HG03159 (cell line): ENCODE data around the gene TMSB15C.

Experiments
- ATAC-seq: cut with Tn5 transposase; IDR thresholded peaks from one replicate; pipeline ENCODE4 v1.9.1; 2021; ENCODE audit warnings: mild to moderate bottlenecking, moderate library complexity; ENCODE audit not compliant: unreplicated experiment

The TMSB15C gene

GRCh38 chrX:104047171-104047570 lies 28.9 kb downstream of the TMSB15C start:
- no peak for ATAC-seq

DNA sequence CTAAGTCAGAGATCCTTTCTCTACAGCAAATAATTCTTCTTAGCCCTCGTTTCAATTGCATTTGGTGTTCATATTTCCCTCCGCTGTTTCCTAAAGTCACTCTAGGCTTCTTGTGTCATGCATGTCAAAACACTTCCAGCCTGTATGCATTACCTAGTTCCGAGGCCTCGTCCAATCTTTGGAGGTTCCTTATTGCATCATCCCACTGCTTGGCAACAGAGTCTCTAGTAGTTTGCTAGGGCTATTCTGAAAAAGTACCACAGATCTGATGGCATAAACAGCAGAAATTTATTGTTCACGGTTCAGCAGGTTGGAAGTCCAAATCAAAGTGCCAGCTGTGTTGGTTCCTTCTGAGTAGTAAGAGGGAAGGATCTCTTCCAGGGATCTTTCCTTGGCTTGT lies 30.4 kb downstream of the TMSB15C start:
- no peak for ATAC-seq

DNA sequence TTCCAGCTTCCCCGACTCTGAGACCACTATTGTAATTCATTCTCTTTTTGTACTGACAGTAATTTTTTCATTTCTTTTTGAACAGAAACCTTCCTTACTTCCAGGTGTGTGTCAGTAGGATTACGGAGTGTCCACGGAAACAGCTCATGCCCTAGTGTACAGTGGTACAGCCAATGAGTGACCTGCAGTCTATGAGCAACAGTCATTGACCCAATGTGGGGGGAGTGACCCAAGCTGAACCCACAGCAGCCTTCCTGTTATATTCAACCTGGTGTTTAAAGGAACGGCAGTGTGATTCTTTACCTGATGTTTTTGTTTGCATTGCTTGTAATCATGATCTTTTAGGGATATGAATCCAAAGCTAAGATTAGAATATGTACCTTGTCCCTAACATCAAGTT lies 35.0 kb downstream of the TMSB15C start:
- no peak for ATAC-seq

GRCh38 chrX:104039689-104040505 lies 36.1 kb downstream of the TMSB15C start, which contains the start of gene H2BW2:
Gene H2BW2 (plus strand): TSS chrX:104039956. CDS start chrX:104039995, 39 bp downstream.
- no peak for ATAC-seq
